H9 (cell line): ENCODE measurements around the gene TBC1D22A. TPM values are rescaled to one million over a fixed set of nuclear protein-coding genes. Genes with fewer than 3 reads are reported as not detected.

ENCODE experiments used
- DNase-seq: peaks from one replicate; pipeline ENCODE4 v3.0.0-alpha.2; 2017
- H2AFZ ChIP-seq: one replicate; pipeline ENCODE4 v1.6.1; 2013; ENCODE audit warnings: mild to moderate bottlenecking, low read length, control low read depth, moderate library complexity
- H2AK5ac ChIP-seq: 2 replicates; pipeline ENCODE4 v1.6.1; 2013; ENCODE audit warnings: low read length, control low read depth, mixed read lengths; ENCODE audit not compliant: insufficient read length
- H2BK120ac ChIP-seq: one replicate; pipeline ENCODE4 v1.6.1; 2013; ENCODE audit warnings: low read depth, mild to moderate bottlenecking, low read length, control low read depth, inconsistent platforms; ENCODE audit not compliant: poor library complexity, severe bottlenecking
- H2BK12ac ChIP-seq: 2 replicates; pipeline ENCODE4 v1.6.1; 2013; ENCODE audit warnings: low read length, control low read depth, mixed read lengths, low read depth; ENCODE audit not compliant: insufficient read length
- H2BK15ac ChIP-seq: 2 replicates; pipeline ENCODE4 v1.6.1; 2013; ENCODE audit warnings: low read depth, low read length, control low read depth
- H2BK20ac ChIP-seq: one replicate; pipeline ENCODE4 v1.6.1; 2013; ENCODE audit warnings: low read depth, mild to moderate bottlenecking, low read length, control low read depth, inconsistent platforms; ENCODE audit not compliant: poor library complexity, severe bottlenecking
- H2BK5ac ChIP-seq: 2 replicates; pipeline ENCODE4 v1.6.1; 2013; ENCODE audit warnings: low read length, control low read depth, mixed read lengths; ENCODE audit not compliant: insufficient read length
- H3K14ac ChIP-seq: 2 replicates; pipeline ENCODE4 v1.6.1; 2013; ENCODE audit warnings: low read length, control low read depth; ENCODE audit not compliant: insufficient read depth
- H3K18ac ChIP-seq: 2 replicates; pipeline ENCODE4 v1.6.1; 2013; ENCODE audit warnings: low read depth, mild to moderate bottlenecking, mixed read lengths, low read length, control low read depth; ENCODE audit not compliant: insufficient read length
- H3K23ac ChIP-seq: 2 replicates; pipeline ENCODE4 v1.6.1; 2013; ENCODE audit warnings: low read length, control low read depth, mixed read lengths, low read depth; ENCODE audit not compliant: insufficient read length
- H3K23me2 ChIP-seq: 2 replicates; pipeline ENCODE4 v1.6.1; 2013; ENCODE audit warnings: low read depth, mild to moderate bottlenecking, mixed read lengths, low read length, control low read depth; ENCODE audit not compliant: insufficient read length, poor library complexity, severe bottlenecking
- H3K27ac ChIP-seq: 2 replicates; pipeline ENCODE4 v1.5.1; 2013; ENCODE audit warnings: low read length, control low read depth, mixed read lengths, low read depth; ENCODE audit not compliant: insufficient read length
- H3K27me3 ChIP-seq: 2 replicates; pipeline ENCODE4 v1.6.1; 2013; ENCODE audit warnings: low read length, control low read depth, inconsistent platforms; ENCODE audit not compliant: insufficient read depth
- H3K4ac ChIP-seq: 2 replicates; pipeline ENCODE4 v1.6.1; 2013; ENCODE audit warnings: low read depth, mild to moderate bottlenecking, control low read depth, inconsistent platforms, low read length, moderate library complexity
- H3K4me1 ChIP-seq: 2 replicates; pipeline ENCODE4 v1.6.1; 2013; ENCODE audit warnings: low read length, control low read depth, inconsistent platforms; ENCODE audit not compliant: insufficient read depth
- H3K4me2 ChIP-seq: 2 replicates; pipeline ENCODE4 v1.6.1; 2013; ENCODE audit warnings: low read length, control low read depth, mixed read lengths; ENCODE audit not compliant: insufficient read length, insufficient read depth
- H3K56ac ChIP-seq: 2 replicates; pipeline ENCODE4 v1.6.1; 2013; ENCODE audit warnings: low read depth, mild to moderate bottlenecking, mixed read lengths, low read length, control low read depth; ENCODE audit not compliant: insufficient read length
- H3K79me1 ChIP-seq: 2 replicates; pipeline ENCODE4 v1.6.1; 2013; ENCODE audit warnings: low read depth, mild to moderate bottlenecking, moderate library complexity, low read length, control low read depth, inconsistent platforms; ENCODE audit not compliant: insufficient read depth, poor library complexity, severe bottlenecking
- H3K79me2 ChIP-seq: 2 replicates; pipeline ENCODE4 v1.6.1; 2013; ENCODE audit warnings: low read length, control low read depth, inconsistent platforms; ENCODE audit not compliant: insufficient read depth
- H3K9ac ChIP-seq: 2 replicates; pipeline ENCODE4 v1.6.1; 2013; ENCODE audit warnings: low read length, control low read depth, mixed read lengths; ENCODE audit not compliant: insufficient read length; ENCODE audit errors: extremely low read depth
- H3K9me3 ChIP-seq: one replicate; pipeline ENCODE4 v1.6.1; 2013; ENCODE audit warnings: low read depth, low read length, inconsistent platforms; ENCODE audit not compliant: control insufficient read depth
- H3T11ph ChIP-seq: one replicate; pipeline ENCODE4 v1.6.1; 2013; ENCODE audit warnings: mild to moderate bottlenecking, low read length, control low read depth, inconsistent platforms
- H4K20me1 ChIP-seq: one replicate; pipeline ENCODE4 v1.6.1; 2013; ENCODE audit not compliant: control insufficient read depth, insufficient read length, insufficient read depth
- H4K5ac ChIP-seq: 2 replicates; pipeline ENCODE4 v1.6.1; 2013; ENCODE audit warnings: low read depth, mild to moderate bottlenecking, mixed read lengths, low read length, control low read depth; ENCODE audit not compliant: insufficient read length
- H4K8ac ChIP-seq: replicated peaks from 2 replicates; pipeline ENCODE4 v1.6.1; 2013; ENCODE audit warnings: low read length, control low read depth, mixed read lengths, low read depth; ENCODE audit not compliant: insufficient read length
- H4K91ac ChIP-seq: 2 replicates; pipeline ENCODE4 v1.6.1; 2013; ENCODE audit warnings: low read depth, mild to moderate bottlenecking, moderate library complexity, mixed read lengths, low read length, control low read depth; ENCODE audit not compliant: insufficient read length
- H3K27ac Mint-ChIP-seq, 3 experiments: 2 replicates in 2 of 3; 3 replicates in 1 of 3; pipeline ENCODE4 v1.8.0; 2020 to 2021; ENCODE audit warnings: mixed read lengths in 3 of 3, mild to moderate bottlenecking in 1 of 3, moderate library complexity in 1 of 3
- H3K27me3 Mint-ChIP-seq: 2 replicates; pipeline ENCODE4 v1.8.0; 2021; ENCODE audit warnings: low read depth, mild to moderate bottlenecking, moderate library complexity, mixed read lengths
- H3K36me3 Mint-ChIP-seq, 3 experiments: 2 replicates in 2 of 3; 3 replicates in 1 of 3; pipeline ENCODE4 v1.8.0; 2020 to 2021; ENCODE audit warnings: low read depth in 3 of 3, mixed read lengths in 3 of 3; ENCODE audit not compliant: insufficient read depth in 1 of 3
- H3K4me1 Mint-ChIP-seq, 2 experiments: 2 replicates each; pipeline ENCODE4 v1.8.0; 2020; ENCODE audit warnings: mixed read lengths in 2 of 2
- H3K4me3 Mint-ChIP-seq, 2 experiments: 2 replicates in 1 of 2; 3 replicates in 1 of 2; pipeline ENCODE4 v1.8.0; 2020 to 2021; ENCODE audit warnings: mild to moderate bottlenecking in 2 of 2, mixed read lengths in 2 of 2, moderate library complexity in 1 of 2
- H3K9me3 Mint-ChIP-seq, 2 experiments: 2 replicates in 1 of 2; 3 replicates in 1 of 2; pipeline ENCODE4 v1.8.0; 2020; ENCODE audit warnings: mild to moderate bottlenecking in 2 of 2, mixed read lengths in 2 of 2, moderate library complexity in 1 of 2
- CTCF ChIP-seq: fragments of 200-600 bp; sonication (generic); conservative IDR thresholded peaks from 3 replicates; pipeline ENCODE4 v1.8.0; 2021; ENCODE audit warnings: antibody characterized with exemption, mild to moderate bottlenecking
- WGBS: extraction: QIAGEN DNeasy Blood & Tissue Kit; methylation state at CpG from one replicate; pipeline ENCODE4 v1.1.7; 2013; ENCODE audit warnings: missing lambda C conversion rate, low lambda C conversion rate, mixed read lengths; ENCODE audit not compliant: insufficient read length; ENCODE audit errors: extremely low coverage; 5-methylcytosine and 5-hydroxymethylcytosine counted together
- total RNA-seq: library from RNA; stranded (reverse); gene quantifications from 2 replicates; pipeline ENCODE4 v1.2.1, GENCODE V29; 2021

The TBC1D22A gene
- total RNA-seq, 1 experiment from 2014 or later, result 20.8 TPM

DNA sequence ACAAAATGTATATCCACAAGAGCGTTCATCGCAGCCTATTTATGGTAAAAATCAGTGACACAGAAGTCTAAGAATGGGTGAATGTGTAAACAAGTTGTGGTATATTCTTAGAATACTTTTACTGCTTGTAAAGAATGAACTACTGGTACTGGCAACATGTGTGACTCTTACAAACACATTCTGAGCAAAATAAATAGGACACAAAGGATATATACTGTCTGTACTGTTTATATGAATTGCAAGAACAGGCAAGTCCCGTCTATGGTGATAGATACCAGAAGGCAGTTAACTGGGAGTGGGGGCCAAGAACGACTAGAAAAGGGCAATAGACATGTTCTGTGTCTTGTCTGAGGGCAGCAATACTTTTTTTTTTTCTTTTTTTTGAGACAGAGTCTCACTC is 112.6 kb downstream of the TBC1D22A start:
- peaks cover 18 to 28% (median 25%) of the 10 kb centered on the region in 3 experiments for H3K36me3 Mint-ChIP-seq
- H3K27me3 Mint-ChIP-seq, result no peaks in the 10 kb centered on the region

More for the DNA sequence above, 112.6 kb downstream of the TBC1D22A start:
- Histone ChIP-seq H3K9me3 (no peaks in the 10 kb centered on the region), H3K18ac (no peak overlapping the region), H2BK15ac (no peak overlapping the region), H4K8ac (no peak overlapping the region), H3K79me2 (no peaks in the 10 kb centered on the region), H2BK20ac (no peak overlapping the region), H2BK5ac (no peak overlapping the region), H3K23ac (no peak overlapping the region), H3K4ac (no peak overlapping the region), H3K4me1 (no peaks in the 10 kb centered on the region), H3T11ph (no peak overlapping the region), H4K91ac (no peak overlapping the region), H3K4me2 (no peak overlapping the region), H3K9ac (no peak overlapping the region), H3K14ac (no peak overlapping the region), H4K5ac (no peak overlapping the region), H2AK5ac (no peak overlapping the region), H4K20me1 (no peaks in the 10 kb centered on the region), H2BK120ac (no peak overlapping the region), H2BK12ac (no peak overlapping the region), H3K27me3 (no peaks in the 10 kb centered on the region), H3K56ac (no peak overlapping the region), H3K27ac (no peak overlapping the region), H3K79me1 (no peaks in the 10 kb centered on the region), H3K23me2 (no peaks in the 10 kb centered on the region), H2AFZ (no peak overlapping the region)
- H3K4me1 Mint-ChIP-seq, result peaks cover 5 to 9% of the 10 kb centered on the region in 2 experiments
- H3K27ac Mint-ChIP-seq, result no peak overlapping the region; a peak in 1 of 7 replicates
- no peak for DNase-seq
- no peak overlapping the region for H3K4me3 Mint-ChIP-seq
- TF ChIP-seq CTCF, result no peak
- no CpG with 5 or more reads among the region's 4 CpGs for WGBS
- peaks cover 16 to 19% of the 10 kb centered on the region in 2 experiments for H3K9me3 Mint-ChIP-seq
